Muscle layer of colon (tissue), 2 donors: ENCODE data around the gene PRRT2.
"Not testable (repeated sequence)": the region's sequence is repeated elsewhere in the genome, so short reads cannot be mapped to it uniquely, and the experiment has no call there.

Source experiments
- H3K27ac ChIP-seq: one replicate; pipeline ENCODE4 v1.7.0; 2013; ENCODE audit warnings: low read depth, mild to moderate bottlenecking, low read length, moderate library complexity
- H3K27me3 ChIP-seq, 2 donors: one replicate each; pipeline ENCODE4 v1.7.0; 2013; ENCODE audit warnings: low read length in 2 of 2, mild to moderate bottlenecking in 2 of 2; ENCODE audit not compliant: insufficient read depth in 2 of 2, control insufficient read depth in 1 of 2
- H3K36me3 ChIP-seq: one replicate; pipeline ENCODE4 v1.7.0; 2013; ENCODE audit warnings: mild to moderate bottlenecking, low read length; ENCODE audit not compliant: insufficient read depth
- H3K4me1 ChIP-seq: one replicate; pipeline ENCODE4 v1.7.0; 2013; ENCODE audit warnings: mild to moderate bottlenecking, low read length; ENCODE audit not compliant: insufficient read depth
- H3K4me3 ChIP-seq, 2 donors: one replicate each; pipeline ENCODE4 v1.7.0; 2013; ENCODE audit warnings: low read length in 2 of 2, low read depth in 1 of 2, mild to moderate bottlenecking in 1 of 2, moderate library complexity in 1 of 2
- H3K9ac ChIP-seq: one replicate; pipeline ENCODE4 v1.7.0; 2013; ENCODE audit warnings: low read length
- H3K9me3 ChIP-seq: one replicate; pipeline ENCODE4 v1.7.0; 2013; ENCODE audit warnings: mild to moderate bottlenecking, low read length
- donor health status: abdominal sarcoma.
- donor health status: Adenocarcinoma of cecum.

The PRRT2 gene

GRCh38 chr16:29811896-29812665 lies at the start of gene PRRT2:
PRRT2 (plus strand) TSS chr16:29812193; CDS start chr16:29813055, 862 bp downstream.
- Histone ChIP-seq H3K4me1 (peaks cover 64% of the 10 kb centered on the region), H3K9ac (peak within 1 kb of the TSS; percentile 61)

DNA sequence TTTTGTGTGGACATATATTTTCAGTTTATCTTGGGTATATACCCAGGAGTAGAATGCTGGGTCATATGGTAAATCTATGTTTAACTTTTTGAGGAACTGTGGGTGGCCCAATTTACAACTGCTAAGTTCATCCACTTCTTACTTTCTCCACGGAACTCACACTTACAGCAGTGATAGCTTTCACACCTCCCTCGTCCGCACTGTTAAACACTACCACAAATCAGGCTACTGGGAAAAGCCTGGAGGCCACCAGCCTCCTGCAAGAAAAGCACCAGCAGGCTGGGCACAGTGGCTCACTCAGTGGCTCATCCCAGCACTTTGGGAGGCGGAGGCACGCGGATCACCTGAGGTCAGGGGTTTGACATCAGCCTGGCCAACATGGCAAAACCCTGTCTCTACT lies 48.7 kb upstream of the PRRT2 start:
- H3K27ac ChIP-seq, result no peak overlapping the region
- H3K9me3 ChIP-seq, result no peaks in the 10 kb centered on the region
- no peak overlapping the region for H3K4me3 ChIP-seq
- H3K27me3 ChIP-seq, result no peaks in the 10 kb centered on the region
- no peaks in the 10 kb centered on the region for H3K36me3 ChIP-seq
- no peak overlapping the region for H3K9ac ChIP-seq
- H3K4me1 ChIP-seq, result no peaks in the 10 kb centered on the region

More at GRCh38 chr16:29811896-29812665, at the start of gene PRRT2:
- Histone ChIP-seq H3K9me3 (no peaks in the 10 kb centered on the region), H3K36me3 (peaks cover 17% of the 10 kb centered on the region), H3K27ac (peak within 1 kb of the TSS; percentile 98), H3K4me3 (peak within 1 kb of the TSS; percentile 62 to 78), H3K27me3 (no peaks in the 10 kb centered on the region)

- Histone ChIP-seq H3K27me3 (no peaks in the 10 kb centered on the region), H3K9me3 (no peaks in the 10 kb centered on the region), H3K9ac (no peak overlapping the region), H3K36me3 (no peaks in the 10 kb centered on the region), H3K4me1 (no peaks in the 10 kb centered on the region), H3K4me3 (no peak overlapping the region), H3K27ac (no peak overlapping the region)
Observed at GRCh38 chr16:29765167-29766032, 46.6 kb upstream of the PRRT2 start.

- H3K4me3 ChIP-seq, result no peak overlapping the region
- no peak overlapping the region for H3K27ac ChIP-seq
- no peaks in the 10 kb centered on the region for H3K36me3 ChIP-seq
- no peaks in the 10 kb centered on the region for H3K27me3 ChIP-seq
- H3K4me1 ChIP-seq, result no peaks in the 10 kb centered on the region
- H3K9me3 ChIP-seq, result no peaks in the 10 kb centered on the region
- no peak overlapping the region for H3K9ac ChIP-seq
Observed at GRCh38 chr16:29766571-29766970, 45.4 kb upstream of the PRRT2 start.

DNA sequence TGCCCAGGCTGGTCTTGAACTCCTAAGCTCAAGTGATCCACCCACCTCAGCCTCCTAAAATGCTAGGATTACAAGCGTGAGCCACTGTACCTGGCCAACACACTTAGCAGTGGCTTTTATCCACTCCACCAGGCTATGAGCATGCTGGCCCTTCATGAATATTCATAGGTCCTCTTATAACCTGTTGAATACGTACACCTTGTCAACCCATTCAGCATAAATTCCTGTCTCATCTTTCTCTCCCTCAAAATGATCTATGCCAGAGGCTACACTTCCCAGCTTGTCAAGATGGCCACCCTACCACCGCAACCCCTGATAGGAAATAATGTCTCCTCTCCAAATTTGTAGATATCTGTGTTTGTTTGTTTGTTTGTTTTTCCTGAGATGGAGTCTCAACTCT lies 44.9 kb upstream of the PRRT2 start:
- Histone ChIP-seq H3K9ac (no peak overlapping the region), H3K36me3 (no peaks in the 10 kb centered on the region), H3K9me3 (no peaks in the 10 kb centered on the region), H3K27me3 (no peaks in the 10 kb centered on the region), H3K4me3 (no peak overlapping the region), H3K27ac (no peak overlapping the region), H3K4me1 (no peaks in the 10 kb centered on the region)

GRCh38 chr16:29769507-29769906 lies 42.5 kb upstream of the PRRT2 start:
- H3K9me3 ChIP-seq, result no peaks in the 10 kb centered on the region

DNA sequence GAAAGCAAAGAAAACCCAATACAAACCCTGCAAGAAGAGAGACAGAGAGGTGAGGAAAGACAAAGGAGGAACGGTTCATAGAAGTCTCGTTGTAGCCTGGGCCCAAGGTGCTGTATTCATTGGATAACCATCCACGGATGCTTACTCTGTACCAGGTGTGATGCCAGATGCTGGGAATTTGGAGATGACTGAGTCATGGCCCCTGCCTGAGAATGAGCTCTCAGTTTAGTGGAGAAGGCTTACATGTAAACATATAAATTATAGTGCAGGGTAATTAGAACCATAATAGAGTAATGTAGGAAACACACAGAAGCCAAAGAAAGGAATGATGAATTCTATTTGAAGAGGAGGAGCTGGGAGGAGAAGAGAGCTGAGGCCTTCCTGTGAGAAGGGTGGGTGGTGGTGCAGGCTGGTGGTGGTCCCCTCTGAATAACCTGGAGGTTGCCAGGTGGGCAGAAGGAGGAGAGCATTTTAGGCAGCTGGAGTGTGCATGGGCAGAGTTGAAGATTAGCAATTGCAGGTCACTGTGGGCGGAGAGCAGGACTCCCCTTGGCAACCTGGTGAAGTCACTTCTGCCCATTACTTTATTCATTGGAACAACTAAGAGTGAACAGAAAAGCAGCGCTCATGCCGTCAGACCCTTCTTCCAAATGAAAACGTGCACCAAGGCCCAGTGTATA lies 41.6 kb upstream of the PRRT2 start:
- Histone ChIP-seq H3K4me1 (no peaks in the 10 kb centered on the region), H3K9me3 (no peaks in the 10 kb centered on the region), H3K36me3 (no peaks in the 10 kb centered on the region), H3K27me3 (no peaks in the 10 kb centered on the region), H3K4me3 (no peak overlapping the region), H3K27ac (no peak overlapping the region), H3K9ac (no peak overlapping the region)

More at GRCh38 chr16:29769507-29769906, 42.5 kb upstream of the PRRT2 start:
- no peaks in the 10 kb centered on the region for H3K4me1 ChIP-seq
- no peaks in the 10 kb centered on the region for H3K27me3 ChIP-seq
- H3K36me3 ChIP-seq, result no peaks in the 10 kb centered on the region
- no peak overlapping the region for H3K27ac ChIP-seq
- H3K4me3 ChIP-seq, result no peak overlapping the region
- H3K9ac ChIP-seq, result no peak overlapping the region

DNA sequence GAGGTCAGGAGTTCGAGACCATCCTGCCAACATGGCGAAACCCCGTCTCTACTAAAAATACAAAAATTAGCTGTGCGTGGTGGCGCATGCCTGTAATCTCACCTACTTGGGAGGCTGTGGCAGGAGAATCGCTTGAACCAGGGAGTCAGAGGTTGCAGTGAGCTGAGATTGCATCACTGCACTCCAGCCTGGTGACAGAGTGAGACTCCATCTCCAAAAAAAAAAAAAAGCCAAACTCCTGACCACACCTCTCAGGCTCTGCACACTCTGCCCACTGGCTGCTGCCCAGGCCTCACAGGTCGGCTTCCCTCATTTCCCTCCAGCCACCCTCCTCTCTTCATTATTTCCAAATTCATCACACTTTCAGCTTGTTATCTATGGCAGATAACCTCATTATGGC lies 39.7 kb upstream of the PRRT2 start:
- H3K4me3 ChIP-seq, H3K9ac ChIP-seq, H3K4me1 ChIP-seq, H3K9me3 ChIP-seq, H3K36me3 ChIP-seq, H3K27me3 ChIP-seq, H3K27ac ChIP-seq: not testable (repeated sequence)

GRCh38 chr16:29774730-29775129 lies 37.3 kb upstream of the PRRT2 start:
- H3K36me3 ChIP-seq, result no peaks in the 10 kb centered on the region
- no peaks in the 10 kb centered on the region for H3K27me3 ChIP-seq
- H3K4me1 ChIP-seq, result no peaks in the 10 kb centered on the region
- no peaks in the 10 kb centered on the region for H3K9me3 ChIP-seq
- H3K4me3 ChIP-seq, result no peak overlapping the region
- H3K27ac ChIP-seq, result no peak overlapping the region
- no peak overlapping the region for H3K9ac ChIP-seq

GRCh38 chr16:29775742-29776408 lies 36.1 kb upstream of the PRRT2 start:
- H3K36me3 ChIP-seq, result no peaks in the 10 kb centered on the region
- H3K27me3 ChIP-seq, result no peaks in the 10 kb centered on the region
- no peaks in the 10 kb centered on the region for H3K4me1 ChIP-seq
- H3K27ac ChIP-seq, result no peak overlapping the region
- no peak overlapping the region for H3K4me3 ChIP-seq
- H3K9ac ChIP-seq, result no peak overlapping the region
- no peaks in the 10 kb centered on the region for H3K9me3 ChIP-seq
